NK-92 (cell line): ENCODE results near the gene SUV39H2.
"Not testable (repeated sequence)": the region's sequence is repeated elsewhere in the genome, so short reads cannot be mapped to it uniquely, and the experiment has no call there.

Source experiments
- DNase-seq: peaks from one replicate; lab custom pipeline; 2025; ENCODE audit not compliant: unreplicated experiment; lab: John Stamatoyannopoulos, UW

SUV39H2 gene

GRCh38 chr10:14873090-14873760 lies 5.4 kb upstream of the SUV39H2 start:
- DNase-seq = no peak

- DNase-seq = no peak
These were observed 2.7 kb upstream of the SUV39H2 start for GRCh38 chr10:14875941-14876340.

GRCh38 chr10:14876764-14877163 lies 1.9 kb upstream of the SUV39H2 start:
- DNase-seq = no peak

GRCh38 chr10:14879124-14879927 lies 660 bp downstream of the SUV39H2 start:
- DNase-seq = no peak

- DNase-seq = no peak
These were observed 1.2 kb downstream of the SUV39H2 start for GRCh38 chr10:14879928-14880193.

GRCh38 chr10:14880229-14880628 lies 1.6 kb downstream of the SUV39H2 start:
- DNase-seq = no peak

- DNase-seq = no peak
These were observed 5.4 kb downstream of the SUV39H2 start for GRCh38 chr10:14884082-14884481.

- DNase-seq = no peak
These were observed 10.7 kb downstream of the SUV39H2 start for GRCh38 chr10:14889318-14889717.

GRCh38 chr10:14891151-14891550 lies 12.5 kb downstream of the SUV39H2 start:
- no peak for DNase-seq

- no peak for DNase-seq
These were observed 25.7 kb downstream of the SUV39H2 start for GRCh38 chr10:14904316-14904732.

- no peak for DNase-seq
These were observed 26.2 kb downstream of the SUV39H2 start for GRCh38 chr10:14904864-14905263.

GRCh38 chr10:14905890-14906289 lies 27.2 kb downstream of the SUV39H2 start:
- no peak for DNase-seq

GRCh38 chr10:14906765-14907164 lies 28.1 kb downstream of the SUV39H2 start:
- DNase-seq = no peak

- DNase-seq = not testable (repeated sequence)
These were observed 28.9 kb downstream of the SUV39H2 start for GRCh38 chr10:14907591-14907990.

GRCh38 chr10:14909101-14909500 lies 30.4 kb downstream of the SUV39H2 start:
- DNase-seq = no peak

- DNase-seq = no peak
These were observed 32.3 kb downstream of the SUV39H2 start for GRCh38 chr10:14910953-14911352.

GRCh38 chr10:14911801-14912200 lies 33.1 kb downstream of the SUV39H2 start:
- DNase-seq = no peak

GRCh38 chr10:14916600-14916999 lies 37.9 kb downstream of the SUV39H2 start:
- DNase-seq = no peak

- DNase-seq = no peak
These were observed 39.2 kb downstream of the SUV39H2 start for GRCh38 chr10:14917827-14918226.

- no peak for DNase-seq
These were observed 40.3 kb downstream of the SUV39H2 start for GRCh38 chr10:14918964-14919363.

GRCh38 chr10:14924013-14924412 lies 45.3 kb downstream of the SUV39H2 start:
- DNase-seq = no peak

- no peak for DNase-seq
These were observed 46.6 kb downstream of the SUV39H2 start for GRCh38 chr10:14925268-14925667.

GRCh38 chr10:14926061-14926470 lies 47.4 kb downstream of the SUV39H2 start:
- DNase-seq = no peak
